ENCODE results near the gene ATRNL1.
"Not testable (repeated sequence)": the region's sequence is repeated elsewhere in the genome, so short reads cannot be mapped to it uniquely, and the experiment has no call there.

The ATRNL1 gene

DNA sequence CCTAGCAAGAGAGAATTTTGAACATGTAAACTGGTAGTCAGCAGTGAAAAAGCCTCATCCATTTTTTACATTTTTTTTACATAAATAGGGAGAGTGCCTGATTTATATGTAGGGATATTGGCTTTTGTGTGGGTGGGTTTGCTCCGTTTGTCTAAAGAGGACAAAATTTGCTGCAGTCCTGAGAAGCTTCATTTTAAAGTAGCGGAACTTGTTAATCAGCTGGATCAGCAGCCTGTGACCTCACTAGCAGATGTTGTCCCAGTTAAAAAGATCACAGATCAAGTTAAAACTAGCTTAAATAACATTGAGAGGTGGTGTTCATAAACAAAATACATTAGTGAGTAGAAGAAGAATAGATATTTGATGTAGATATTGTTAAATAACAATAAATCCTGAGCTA is 2.6 kb downstream of the ATRNL1 start:
- TF ChIP-seq, protein P1, sequence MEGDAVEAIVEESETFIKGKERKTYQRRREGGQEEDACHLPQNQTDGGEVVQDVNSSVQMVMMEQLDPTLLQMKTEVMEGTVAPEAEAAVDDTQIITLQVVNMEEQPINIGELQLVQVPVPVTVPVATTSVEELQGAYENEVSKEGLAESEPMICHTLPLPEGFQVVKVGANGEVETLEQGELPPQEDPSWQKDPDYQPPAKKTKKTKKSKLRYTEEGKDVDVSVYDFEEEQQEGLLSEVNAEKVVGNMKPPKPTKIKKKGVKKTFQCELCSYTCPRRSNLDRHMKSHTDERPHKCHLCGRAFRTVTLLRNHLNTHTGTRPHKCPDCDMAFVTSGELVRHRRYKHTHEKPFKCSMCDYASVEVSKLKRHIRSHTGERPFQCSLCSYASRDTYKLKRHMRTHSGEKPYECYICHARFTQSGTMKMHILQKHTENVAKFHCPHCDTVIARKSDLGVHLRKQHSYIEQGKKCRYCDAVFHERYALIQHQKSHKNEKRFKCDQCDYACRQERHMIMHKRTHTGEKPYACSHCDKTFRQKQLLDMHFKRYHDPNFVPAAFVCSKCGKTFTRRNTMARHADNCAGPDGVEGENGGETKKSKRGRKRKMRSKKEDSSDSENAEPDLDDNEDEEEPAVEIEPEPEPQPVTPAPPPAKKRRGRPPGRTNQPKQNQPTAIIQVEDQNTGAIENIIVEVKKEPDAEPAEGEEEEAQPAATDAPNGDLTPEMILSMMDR (IDR thresholded peaks at IDR 0.05; ENCODE audit: low read depth, low read length, poor library complexity, severe bottlenecking) = no peak
- no peak for TF ChIP-seq EZH2phosphoT487 (IDR thresholded peaks at IDR 0.05; ENCODE audit: borderline replicate concordance, low read length)
- peaks cover 8% of the 10 kb centered on the region; the same call in 1 of the 2 replicates for H3K4me1 ChIP-seq (ENCODE audit: control insufficient read depth, low read length)
- no peaks in the 10 kb centered on the region for H3K36me3 ChIP-seq (ENCODE audit: control insufficient read depth, low read length)
- no peaks in the 10 kb centered on the region for H3K9me3 ChIP-seq (ENCODE audit: control insufficient read depth, insufficient read depth, low read length)
- H3K4me3 ChIP-seq (ENCODE audit: low read length) = no peak overlapping the region
- peaks cover 44% of the 10 kb centered on the region for H3K27me3 ChIP-seq (ENCODE audit: control insufficient read depth, low read length)
- no peaks in the 10 kb centered on the region for H3F3A ChIP-seq (ENCODE audit: control insufficient read depth, insufficient read depth)
- no peak overlapping the region for H3K4me2 ChIP-seq (ENCODE audit: low read length)
- no peaks in the 10 kb centered on the region for H3K79me2 ChIP-seq (ENCODE audit: control insufficient read depth, low read length)
- no peak overlapping the region for H3K27ac ChIP-seq (ENCODE audit: low read depth, low read length)
- no peaks in the 10 kb centered on the region for H3K9me2 ChIP-seq (replicated peaks; ENCODE audit: control insufficient read depth, low read length)
- H4K20me1 ChIP-seq (ENCODE audit: control insufficient read depth, insufficient read depth, low read depth, low read length) = no peaks in the 10 kb centered on the region

DNA sequence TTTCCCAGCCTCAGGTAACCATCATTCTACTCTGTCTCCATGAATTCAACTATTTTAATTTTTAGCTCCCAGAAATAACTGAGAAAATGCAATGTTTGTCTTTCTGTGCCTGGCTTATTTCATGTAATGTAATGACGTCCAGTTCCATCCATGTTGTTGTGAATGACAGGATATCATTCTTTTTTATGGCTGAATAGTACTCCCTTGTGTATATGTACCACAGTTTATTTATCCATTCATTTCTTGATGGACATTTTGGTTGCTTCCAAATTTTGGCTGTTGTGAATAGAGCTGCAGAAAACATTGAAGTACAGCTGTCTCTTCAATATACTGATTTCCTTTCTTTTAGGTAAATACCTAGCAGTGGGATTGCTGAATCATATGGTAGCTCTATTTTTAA is 10.5 kb downstream of the ATRNL1 start:
- no peaks in the 10 kb centered on the region for H3F3A ChIP-seq (ENCODE audit: control insufficient read depth, insufficient read depth)
- no peaks in the 10 kb centered on the region for H3K4me1 ChIP-seq (ENCODE audit: control insufficient read depth, low read length)
- no peaks in the 10 kb centered on the region for H4K20me1 ChIP-seq (ENCODE audit: control insufficient read depth, insufficient read depth, low read depth, low read length)
- H3K4me3 ChIP-seq (ENCODE audit: low read length) = no peak overlapping the region
- no peak overlapping the region for H3K27ac ChIP-seq (ENCODE audit: low read depth, low read length)
- H3K4me2 ChIP-seq (ENCODE audit: low read length) = no peak overlapping the region
- H3K9me2 ChIP-seq (replicated peaks; ENCODE audit: control insufficient read depth, low read length) = no peaks in the 10 kb centered on the region
- no peaks in the 10 kb centered on the region for H3K36me3 ChIP-seq (ENCODE audit: control insufficient read depth, low read length)
- TF ChIP-seq EZH2phosphoT487 (IDR thresholded peaks at IDR 0.05; ENCODE audit: borderline replicate concordance, low read length) = no peak
- TF ChIP-seq, protein P1 (IDR thresholded peaks at IDR 0.05; ENCODE audit: low read depth, low read length, poor library complexity, severe bottlenecking) = no peak
- no peaks in the 10 kb centered on the region for H3K79me2 ChIP-seq (ENCODE audit: control insufficient read depth, low read length)
- H3K27me3 ChIP-seq (ENCODE audit: control insufficient read depth, low read length) = no peaks in the 10 kb centered on the region
- peaks cover 6% of the 10 kb centered on the region; the same call in 1 of the 2 replicates for H3K9me3 ChIP-seq (ENCODE audit: control insufficient read depth, insufficient read depth, low read length)

DNA sequence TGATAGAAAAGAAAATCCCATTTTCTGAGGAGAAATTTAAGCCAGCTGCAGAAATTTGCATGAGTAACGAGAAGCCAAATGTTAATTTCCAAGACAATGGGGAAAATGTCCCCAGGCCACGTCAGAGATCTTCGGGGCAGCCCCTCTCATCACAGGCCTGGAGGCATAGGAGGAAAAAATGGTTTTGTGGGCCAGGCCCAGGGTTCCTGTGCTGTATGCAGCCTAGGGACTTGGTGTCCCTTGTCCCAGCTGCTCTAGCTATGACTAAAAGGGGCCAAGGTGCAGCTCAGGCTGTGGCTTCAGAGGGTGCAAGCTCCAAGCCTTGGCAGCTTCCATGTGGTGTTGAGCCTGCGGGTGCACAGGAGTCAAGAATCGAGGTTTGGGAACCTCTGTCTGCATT is 12.2 kb downstream of the ATRNL1 start:
- H3K79me2 ChIP-seq (ENCODE audit: control insufficient read depth, low read length); H3K9me3 ChIP-seq (ENCODE audit: control insufficient read depth, insufficient read depth, low read length); H3K4me1 ChIP-seq (ENCODE audit: control insufficient read depth, low read length); H3K27ac ChIP-seq (ENCODE audit: low read depth, low read length); H3K4me3 ChIP-seq (ENCODE audit: low read length); H3F3A ChIP-seq (ENCODE audit: control insufficient read depth, insufficient read depth); H3K9me2 ChIP-seq (replicated peaks; ENCODE audit: control insufficient read depth, low read length); H3K36me3 ChIP-seq (ENCODE audit: control insufficient read depth, low read length); H4K20me1 ChIP-seq (ENCODE audit: control insufficient read depth, insufficient read depth, low read depth, low read length); H3K27me3 ChIP-seq (ENCODE audit: control insufficient read depth, low read length); H3K4me2 ChIP-seq (ENCODE audit: low read length): not testable (repeated sequence)

DNA sequence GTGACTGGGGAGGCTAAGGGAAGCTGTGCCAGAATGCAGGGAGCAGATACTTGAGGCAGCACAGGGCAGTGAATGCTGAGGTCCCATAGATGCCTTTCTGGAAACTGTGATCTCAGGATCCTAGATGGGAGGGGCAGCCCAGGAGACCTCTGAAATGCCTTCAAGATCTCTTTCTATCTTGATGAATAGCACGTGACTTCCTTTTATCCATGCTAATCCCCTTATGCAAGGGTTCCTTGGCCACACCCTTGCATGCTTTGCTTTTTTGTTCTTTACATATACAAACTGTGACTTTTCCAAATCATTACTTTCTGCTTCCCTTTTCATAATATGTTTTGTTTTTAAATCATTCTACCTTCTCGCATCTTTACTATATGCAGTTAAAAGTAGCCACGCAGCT is 14.7 kb downstream of the ATRNL1 start:
- H3K9me2 ChIP-seq (replicated peaks; ENCODE audit: control insufficient read depth, low read length) = no peaks in the 10 kb centered on the region
- H3K4me2 ChIP-seq (ENCODE audit: low read length) = no peak overlapping the region
- H3K27ac ChIP-seq (ENCODE audit: low read depth, low read length) = no peak overlapping the region
- no peak overlapping the region for H3K4me3 ChIP-seq (ENCODE audit: low read length)
- no peaks in the 10 kb centered on the region for H3K27me3 ChIP-seq (ENCODE audit: control insufficient read depth, low read length)
- no peaks in the 10 kb centered on the region for H3K79me2 ChIP-seq (ENCODE audit: control insufficient read depth, low read length)
- H3K9me3 ChIP-seq (ENCODE audit: control insufficient read depth, insufficient read depth, low read length) = peaks cover 6% of the 10 kb centered on the region; the same call in 1 of the 2 replicates
- no peaks in the 10 kb centered on the region for H3K36me3 ChIP-seq (ENCODE audit: control insufficient read depth, low read length)
- TF ChIP-seq, protein P1 (IDR thresholded peaks at IDR 0.05; ENCODE audit: low read depth, low read length, poor library complexity, severe bottlenecking) = no peak
- no peak for TF ChIP-seq EZH2phosphoT487 (IDR thresholded peaks at IDR 0.05; ENCODE audit: borderline replicate concordance, low read length)
- no peaks in the 10 kb centered on the region for H3F3A ChIP-seq (ENCODE audit: control insufficient read depth, insufficient read depth)
- no peaks in the 10 kb centered on the region for H4K20me1 ChIP-seq (ENCODE audit: control insufficient read depth, insufficient read depth, low read depth, low read length)
- no peaks in the 10 kb centered on the region for H3K4me1 ChIP-seq (ENCODE audit: control insufficient read depth, low read length)

Data from DOHH2 (cell line).